ENCODE results near the gene LHX8.

LHX8 gene

GRCh38 chr1:75124510-75124909 is 9.7 kb upstream of the LHX8 start:
- Histone ChIP-seq H3K9ac (ENCODE audit: low read depth, low read length) (no peak overlapping the region), H3K4me2 (ENCODE audit: insufficient read depth, low read length) (no peak overlapping the region), H2AFZ (ENCODE audit: low read depth, low read length) (no peak overlapping the region), H4K20me1 (ENCODE audit: insufficient read depth, low read length) (no peaks in the 10 kb centered on the region), H3K79me2 (ENCODE audit: insufficient read depth, low read length) (no peaks in the 10 kb centered on the region), H3K9me3 (ENCODE audit: insufficient read depth, low read length, severe bottlenecking) (no peaks in the 10 kb centered on the region), H3K4me1 (ENCODE audit: insufficient read depth, low read length) (no peaks in the 10 kb centered on the region), H3K27me3 (ENCODE audit: insufficient read depth, low read length, poor library complexity) (no peaks in the 10 kb centered on the region), H3K27ac (ENCODE audit: low read length) (no peak overlapping the region), H3K36me3 (ENCODE audit: insufficient read depth, low read length) (no peaks in the 10 kb centered on the region), H3K4me3 (ENCODE audit: low read depth in 1 of 2, low read length in 2 of 2) (no peak overlapping the region)
- ATAC-seq (ENCODE audit: insufficient read depth, low read depth) (no peak), DNase-seq (no peak)
- TF ChIP-seq CTCF (IDR thresholded peaks at IDR 0.05; ENCODE audit: borderline replicate concordance, extremely low read depth, low read length, poor library complexity, severe bottlenecking) = no peak
- TF ChIP-seq EZH2 (IDR thresholded peaks at IDR 0.05; ENCODE audit: borderline replicate concordance, low read depth, low read length, severe bottlenecking) = no peak

GRCh38 chr1:75125161-75125726 is 8.9 kb upstream of the LHX8 start:
- H2AFZ ChIP-seq (ENCODE audit: low read depth, low read length) = no peak overlapping the region
- H3K36me3 ChIP-seq (ENCODE audit: insufficient read depth, low read length) = no peaks in the 10 kb centered on the region
- no peak overlapping the region for H3K4me2 ChIP-seq (ENCODE audit: insufficient read depth, low read length)
- no peaks in the 10 kb centered on the region for H3K79me2 ChIP-seq (ENCODE audit: insufficient read depth, low read length)
- H3K9me3 ChIP-seq (ENCODE audit: insufficient read depth, low read length, severe bottlenecking) = no peaks in the 10 kb centered on the region
- H3K27ac ChIP-seq (ENCODE audit: low read length) = no peak overlapping the region
- ATAC-seq (ENCODE audit: insufficient read depth, low read depth) (no peak), DNase-seq (no peak)
- TF ChIP-seq EZH2 (IDR thresholded peaks at IDR 0.05; ENCODE audit: borderline replicate concordance, low read depth, low read length, severe bottlenecking) = no peak
- no peak for TF ChIP-seq CTCF (IDR thresholded peaks at IDR 0.05; ENCODE audit: borderline replicate concordance, extremely low read depth, low read length, poor library complexity, severe bottlenecking)
- H3K27me3 ChIP-seq (ENCODE audit: insufficient read depth, low read length, poor library complexity) = no peaks in the 10 kb centered on the region
- H3K4me1 ChIP-seq (ENCODE audit: insufficient read depth, low read length) = no peaks in the 10 kb centered on the region
- H3K4me3 ChIP-seq (ENCODE audit: low read depth in 1 of 2, low read length in 2 of 2) = no peak overlapping the region
- no peak overlapping the region for H3K9ac ChIP-seq (ENCODE audit: low read depth, low read length)
- H4K20me1 ChIP-seq (ENCODE audit: insufficient read depth, low read length) = no peaks in the 10 kb centered on the region

- no peaks in the 10 kb centered on the region for H3K36me3 ChIP-seq (ENCODE audit: insufficient read depth, low read length)
- H3K4me1 ChIP-seq (ENCODE audit: insufficient read depth, low read length) = no peaks in the 10 kb centered on the region
- H2AFZ ChIP-seq (ENCODE audit: low read depth, low read length) = no peak overlapping the region
- TF ChIP-seq CTCF (IDR thresholded peaks at IDR 0.05; ENCODE audit: borderline replicate concordance, extremely low read depth, low read length, poor library complexity, severe bottlenecking) = no peak
- no peak for TF ChIP-seq EZH2 (IDR thresholded peaks at IDR 0.05; ENCODE audit: borderline replicate concordance, low read depth, low read length, severe bottlenecking)
- H3K9me3 ChIP-seq (ENCODE audit: insufficient read depth, low read length, severe bottlenecking) = peaks cover 3% of the 10 kb centered on the region
- H3K27ac ChIP-seq (ENCODE audit: low read length) = no peak overlapping the region
- no peak overlapping the region for H3K4me3 ChIP-seq (ENCODE audit: low read depth in 1 of 2, low read length in 2 of 2)
- DNase-seq = no peak
- H3K4me2 ChIP-seq (ENCODE audit: insufficient read depth, low read length) = no peak overlapping the region
- H4K20me1 ChIP-seq (ENCODE audit: insufficient read depth, low read length) = no peaks in the 10 kb centered on the region
- H3K79me2 ChIP-seq (ENCODE audit: insufficient read depth, low read length) = no peaks in the 10 kb centered on the region
- H3K9ac ChIP-seq (ENCODE audit: low read depth, low read length) = no peak overlapping the region
- no peak for ATAC-seq (ENCODE audit: insufficient read depth, low read depth)
- H3K27me3 ChIP-seq (ENCODE audit: insufficient read depth, low read length, poor library complexity) = no peaks in the 10 kb centered on the region
Measured at GRCh38 chr1:75126611-75127101, 7.5 kb upstream of the LHX8 start.

All from DND-41 (cell line).